ENCODE measurements around the gene ZNF236. TPM values are rescaled to one million over a fixed set of nuclear protein-coding genes. Genes with fewer than 3 reads are reported as not detected.

ZNF236 gene
- polyA plus RNA-seq, 3 donors = 1.7 to 6.5 (median 2.4) TPM

- peaks cover 0 to 5% (median 0%) of the 10 kb centered on the region in 7 donors for H3K9me3 Mint-ChIP-seq
- Histone ChIP-seq H3K9ac (ENCODE audit: insufficient read depth, low read length, poor library complexity, severe bottlenecking) (no peak overlapping the region), H3K79me2 (ENCODE audit: insufficient read depth, low read length) (peaks cover 33% of the 10 kb centered on the region), H3K4me3 (replicated peaks in 1 of 3; ENCODE audit: low read depth in 2 of 3, low read length in 3 of 3) (no peak overlapping the region), H2AFZ (ENCODE audit: insufficient read depth, low read depth, low read length, poor library complexity, severe bottlenecking) (no peak overlapping the region), H3K4me1 (ENCODE audit: control insufficient read depth in 1 of 2, insufficient read depth in 2 of 2, low read length in 2 of 2) (no peaks in the 10 kb centered on the region), H3K36me3 (replicated peaks in 1 of 2; ENCODE audit: control insufficient read depth in 1 of 2, insufficient read depth in 2 of 2, low read length in 2 of 2) (peaks cover 5 to 44% of the 10 kb centered on the region in 2 donors), H3K27me3 (ENCODE audit: control insufficient read depth in 2 of 2, insufficient read depth in 2 of 2, low read length in 2 of 2) (no peaks in the 10 kb centered on the region), H4K20me1 (ENCODE audit: insufficient read depth, low read length) (peaks cover 7% of the 10 kb centered on the region), H3K4me2 (replicated peaks; ENCODE audit: extremely low read depth, low read length, poor library complexity, severe bottlenecking) (no peak overlapping the region), H3K9me3 (replicated peaks in 1 of 2; ENCODE audit: control insufficient read depth in 1 of 2, insufficient read depth in 1 of 2, low read length in 2 of 2) (no peaks in the 10 kb centered on the region), H3K27ac (ENCODE audit: low read depth in 1 of 2, low read length in 2 of 2) (no peak overlapping the region)
- no peak for DNase-seq
- 89% methylated on average over 9 of the region's 11 CpGs for WGBS (ENCODE audit: insufficient coverage)
- H3K36me3 Mint-ChIP-seq = peaks cover 17 to 47% of the 10 kb centered on the region in 2 donors
- no peak overlapping the region for H3K27ac Mint-ChIP-seq
- intact Hi-C loops (cut with micrococcal nuclease) = no loop called here
- H3K4me1 Mint-ChIP-seq = peaks cover 12% of the 10 kb centered on the region
- no peak for TF ChIP-seq CTCF (IDR thresholded peaks at IDR 0.05)
- no peak overlapping the region for H3K4me3 Mint-ChIP-seq
- no peaks in the 10 kb centered on the region for H3K27me3 Mint-ChIP-seq (ENCODE audit: low read depth in 3 of 3)
Measured at GRCh38 chr18:76814256-76814655, 8.1 kb upstream of the ZNF236 start.

- 100% methylated on average over 8 of the region's 8 CpGs for WGBS (ENCODE audit: insufficient coverage)
- no peak overlapping the region for H3K4me2 ChIP-seq (replicated peaks; ENCODE audit: extremely low read depth, low read length, poor library complexity, severe bottlenecking)
- peaks cover 7% of the 10 kb centered on the region for H4K20me1 ChIP-seq (ENCODE audit: insufficient read depth, low read length)
- Mint-ChIP-seq H3K4me3 (no peak overlapping the region), H3K27ac (peak overlapping the region in 3 of 7 donors; percentile 3 to 28 (median 19)), H3K4me1 (peaks cover 31% of the 10 kb centered on the region), H3K36me3 (peaks cover 14 to 49% of the 10 kb centered on the region in 2 donors), H3K27me3 (ENCODE audit: low read depth in 3 of 3) (no peaks in the 10 kb centered on the region), H3K9me3 (peaks cover 0 to 5% (median 0%) of the 10 kb centered on the region in 7 donors)
- no peak overlapping the region for H3K27ac ChIP-seq (ENCODE audit: low read depth in 1 of 2, low read length in 2 of 2)
- no peak overlapping the region for H3K9ac ChIP-seq (ENCODE audit: insufficient read depth, low read length, poor library complexity, severe bottlenecking)
- H3K9me3 ChIP-seq (replicated peaks in 1 of 2; ENCODE audit: control insufficient read depth in 1 of 2, insufficient read depth in 1 of 2, low read length in 2 of 2) = no peaks in the 10 kb centered on the region
- H3K79me2 ChIP-seq (ENCODE audit: insufficient read depth, low read length) = peaks cover 52% of the 10 kb centered on the region
- no peak for DNase-seq
- peaks cover 5 to 44% of the 10 kb centered on the region in 2 donors for H3K36me3 ChIP-seq (replicated peaks in 1 of 2; ENCODE audit: control insufficient read depth in 1 of 2, insufficient read depth in 2 of 2, low read length in 2 of 2)
- no peaks in the 10 kb centered on the region for H3K27me3 ChIP-seq (ENCODE audit: control insufficient read depth in 2 of 2, insufficient read depth in 2 of 2, low read length in 2 of 2)
- intact Hi-C loops (cut with micrococcal nuclease) = no loop called here
- peaks cover 5 to 14% of the 10 kb centered on the region in 2 donors for H3K4me1 ChIP-seq (ENCODE audit: control insufficient read depth in 1 of 2, insufficient read depth in 2 of 2, low read length in 2 of 2)
- no peak for TF ChIP-seq CTCF (IDR thresholded peaks at IDR 0.05)
- no peak overlapping the region for H2AFZ ChIP-seq (ENCODE audit: insufficient read depth, low read depth, low read length, poor library complexity, severe bottlenecking)
- no peak overlapping the region for H3K4me3 ChIP-seq (replicated peaks in 1 of 3; ENCODE audit: low read depth in 2 of 3, low read length in 3 of 3)
Measured at GRCh38 chr18:76816127-76816526, 6.2 kb upstream of the ZNF236 start.
